ENCODE results near the gene RXRB.

DNA sequence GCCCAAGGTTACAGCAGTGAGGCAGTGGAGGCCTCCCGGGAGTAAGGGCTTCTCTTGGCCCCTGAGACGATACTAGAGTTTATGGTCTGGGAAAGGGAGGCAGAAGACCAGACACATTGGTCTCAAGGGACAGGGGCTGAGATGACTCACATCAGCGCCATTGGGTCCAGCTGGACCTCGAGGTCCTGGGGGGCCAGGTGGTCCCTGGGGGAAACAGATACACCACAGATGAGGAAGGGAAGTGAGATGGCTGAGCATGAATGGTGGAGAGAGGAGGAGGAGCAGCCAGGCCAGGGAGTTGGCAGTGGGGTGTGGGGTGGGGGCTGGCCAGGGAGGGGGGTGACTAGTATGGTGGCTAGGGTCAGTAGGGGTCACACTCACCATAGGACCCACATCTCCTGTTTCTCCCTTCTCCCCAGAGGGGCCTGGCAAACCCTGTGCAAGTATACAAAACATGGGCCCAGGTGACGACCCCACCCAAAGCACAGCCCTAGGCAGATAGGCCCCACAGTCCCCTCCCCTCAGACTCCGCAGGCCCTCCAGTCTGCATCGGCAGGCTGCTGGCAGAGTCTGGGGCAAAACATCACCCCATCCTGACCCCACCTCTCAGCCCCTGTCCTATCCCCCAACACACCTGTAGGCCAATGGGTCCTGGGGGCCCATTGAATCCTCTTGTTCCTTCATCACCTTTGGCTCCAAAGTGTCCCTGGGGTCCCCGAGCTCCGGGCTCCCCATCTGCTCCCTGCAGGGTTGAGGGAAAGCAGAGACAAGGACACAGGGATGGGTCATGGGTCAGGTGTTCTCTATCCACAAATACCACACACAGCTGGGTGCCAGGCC, 30.1 kb downstream of the RXRB start:
- no peak for TF ChIP-seq CTCF (IDR thresholded peaks at IDR 0.05 in 2 of 3, conservative IDR thresholded peaks at IDR 0.05 in 1 of 3; ENCODE audit: control insufficient read depth in 2 of 3, extremely low read depth in 1 of 3, insufficient read depth in 1 of 3, low read depth in 3 of 3, low read length in 3 of 3)
- no peak for TF ChIP-seq SMC3 (IDR thresholded peaks at IDR 0.05; ENCODE audit: borderline replicate concordance, low read length)
- TF ChIP-seq CBFB (IDR thresholded peaks at IDR 0.05; ENCODE audit: low read depth): no peak
- no peak for TF ChIP-seq KDM1A (IDR thresholded peaks at IDR 0.05; ENCODE audit: borderline replicate concordance)
- no peak for TF ChIP-seq GABPA (IDR thresholded peaks at IDR 0.05; ENCODE audit: low read depth)
- no peak for TF ChIP-seq NRF1 (conservative IDR thresholded peaks at IDR 0.05; ENCODE audit: low read depth, low read length)
- no peak for TF ChIP-seq ASH2L (IDR thresholded peaks at IDR 0.05; ENCODE audit: borderline replicate concordance, low read depth)
- no peak for TF ChIP-seq NR2C1 (IDR thresholded peaks at IDR 0.05)
- no peak for TF ChIP-seq ZNF24 (IDR thresholded peaks at IDR 0.05)
- no peak for TF ChIP-seq POLR2A (IDR thresholded peaks at IDR 0.05; ENCODE audit: low read depth, low read length)
- TF ChIP-seq NBN (IDR thresholded peaks at IDR 0.05): no peak; the same call in none of the 2 replicates
- no peak for TF ChIP-seq SMAD1 (IDR thresholded peaks at IDR 0.05; ENCODE audit: low read depth, partially characterized antibody)
- TF ChIP-seq POLR2AphosphoS5 (IDR thresholded peaks at IDR 0.05; ENCODE audit: low read length): no peak

Measured in GM12878 (cell line).